Measurements from ENCODE around the gene CELF5. TPM values are rescaled to one million over a fixed set of nuclear protein-coding genes. Genes with fewer than 3 reads are reported as not detected.

CELF5 gene
- total and polyA plus RNA-seq, 2 experiments from 2014 or later, result 5.6 to 10.6 TPM

GRCh38 chr19:3325451-3325850 is 101.0 kb downstream of the CELF5 start:
- H3K27me3 Mint-ChIP-seq (ENCODE audit: insufficient read depth, low read depth, poor library complexity), result peaks cover 9% of the 10 kb centered on the region
- no peak for TF ChIP-seq STAT1 (IDR thresholded peaks at IDR 0.05; ENCODE audit: unreplicated experiment)
- TF ChIP-seq CTCF (conservative IDR thresholded peaks at IDR 0.05; ENCODE audit: low read depth in 2 of 2), result no peak
- no peak for TF ChIP-seq REST (IDR thresholded peaks at IDR 0.05; ENCODE audit: unreplicated experiment)
- TF ChIP-seq EZH2phosphoT487 (IDR thresholded peaks at IDR 0.05; ENCODE audit: unreplicated experiment), result no peak
- TF ChIP-seq NANOG (IDR thresholded peaks at IDR 0.05; ENCODE audit: borderline replicate concordance), result no peak
- TF ChIP-seq POLR2AphosphoS5 (IDR thresholded peaks at IDR 0.05; ENCODE audit: low read depth), result no peak
- no peak for TF ChIP-seq ETS1 (IDR thresholded peaks at IDR 0.05)
- no peak for TF ChIP-seq ZNF331 (CRISPR knock-in tag; IDR thresholded peaks at IDR 0.05; ENCODE audit: low read depth)
- TF ChIP-seq CREB1 (CRISPR knock-in tag; IDR thresholded peaks at IDR 0.05; ENCODE audit: low read depth), result no peak
- TF ChIP-seq JUNB (IDR thresholded peaks at IDR 0.05; ENCODE audit: unreplicated experiment), result no peak
- TF ChIP-seq ZNF114 (CRISPR knock-in tag; IDR thresholded peaks at IDR 0.05), result no peak
- no peaks in the 10 kb centered on the region for H3K4me1 Mint-ChIP-seq
- H3K27ac Mint-ChIP-seq, result no peak overlapping the region
- Histone ChIP-seq H3K79me2 (replicated peaks; ENCODE audit: insufficient read depth) (no peaks in the 10 kb centered on the region), H3K27ac (ENCODE audit: low read depth) (no peak overlapping the region), H3K4me2 (no peak overlapping the region), H4K20me1 (replicated peaks; ENCODE audit: insufficient read depth) (no peaks in the 10 kb centered on the region; the same call in 1 of the 2 replicates), H2AFZ (no peak overlapping the region), H3K27me3 (ENCODE audit: insufficient read depth) (no peaks in the 10 kb centered on the region; the same call in 1 of the 2 replicates), H3K36me3 (ENCODE audit: insufficient read depth) (no peaks in the 10 kb centered on the region), H3K4me3 (no peak overlapping the region), H3F3A (replicated peaks; ENCODE audit: low read depth) (no peaks in the 10 kb centered on the region), H3K4me1 (ENCODE audit: insufficient read depth) (no peaks in the 10 kb centered on the region), H3K9me2 (ENCODE audit: insufficient read depth) (0 out of 2 replicates have a peak, but pooled peaks cover 4% of the 10 kb centered on the region)
- no peak for ATAC-seq
- no peak overlapping the region for H3K4me3 Mint-ChIP-seq
- DNase-seq (ENCODE audit: low spot score), result no peak
- H3K36me3 Mint-ChIP-seq (ENCODE audit: low read depth), result no peaks in the 10 kb centered on the region; the same call in 2 of the 3 replicates
- H3K9me3 Mint-ChIP-seq, result no peaks in the 10 kb centered on the region

Measured in GM23338 (cell line).